HepG2 (cell line): ENCODE results near the gene SLC25A45.

ENCODE experiments used
- AKAP8 ChIP-seq: sonication (generic); formaldehyde crosslinking; IDR thresholded peaks from 2 replicates; pipeline ENCODE4 v1.5.1; 2020; ENCODE audit warnings: mild to moderate bottlenecking, missing genetic modification reagents
- FOXM1 ChIP-seq: sonication (generic); formaldehyde crosslinking; IDR thresholded peaks from 2 replicates; pipeline ENCODE4 v1.5.0; 2020; ENCODE audit warnings: missing genetic modification reagents
- JUNB ChIP-seq: sonication (generic); formaldehyde crosslinking; IDR thresholded peaks from 2 replicates; pipeline ENCODE4 v1.8.0; 2022; ENCODE audit warnings: missing genetic modification reagents, mild to moderate bottlenecking, borderline replicate concordance
- MED1 ChIP-seq: sonication (generic); formaldehyde crosslinking; IDR thresholded peaks from 2 replicates; pipeline ENCODE4 v1.4.0; 2020; ENCODE audit warnings: missing genetic modification reagents
- MXI1 ChIP-seq: IDR thresholded peaks from 3 replicates; pipeline ENCODE4 v1.6.1; 2012; ENCODE audit warnings: low read depth, low read length, inconsistent platforms, borderline replicate concordance
- NR2C2 ChIP-seq: sonication (generic); formaldehyde crosslinking; IDR thresholded peaks from 2 replicates; pipeline ENCODE4 v1.4.0; 2020; ENCODE audit warnings: missing genetic modification reagents, mild to moderate bottlenecking, moderate library complexity, borderline replicate concordance
- POLR2A ChIP-seq, 2 experiments: IDR thresholded peaks; 2 replicates each; pipeline ENCODE4 v1.6.1; 2011; ENCODE audit warnings: low read depth in 2 of 2, low read length in 2 of 2, mild to moderate bottlenecking in 1 of 2, moderate library complexity in 1 of 2; ENCODE audit not compliant: insufficient read depth in 1 of 2
- TBP ChIP-seq: sonication (generic); formaldehyde crosslinking; IDR thresholded peaks from 2 replicates; pipeline ENCODE4 v1.5.0; 2020; ENCODE audit warnings: missing genetic modification reagents
- ZNF12 ChIP-seq: sonication (generic); formaldehyde crosslinking; IDR thresholded peaks from 2 replicates; pipeline ENCODE4 v1.5.0; 2020; ENCODE audit warnings: missing genetic modification reagents
- ZNF160 ChIP-seq: sonication (generic); formaldehyde crosslinking; IDR thresholded peaks from 2 replicates; pipeline ENCODE4 v1.8.0; 2022; ENCODE audit warnings: mild to moderate bottlenecking, inconsistent platforms, missing genetic modification reagents
- ZNF629 ChIP-seq: sonication (generic); formaldehyde crosslinking; conservative IDR thresholded peaks from 2 replicates; pipeline ENCODE4 v1.5.0; 2020; ENCODE audit warnings: missing genetic modification reagents
- TF ChIP-seq, protein P1 (sequence below): sonication (generic); IDR thresholded peaks from 2 replicates; pipeline ENCODE4 v1.6.1; 2016; ENCODE audit warnings: low read depth, borderline replicate concordance
- TF ChIP-seq, protein P2 (sequence below): sonication (generic); formaldehyde crosslinking; IDR thresholded peaks from 2 replicates; pipeline ENCODE4 v1.5.0; 2020; ENCODE audit warnings: missing genetic modification reagents
- TF ChIP-seq, protein P3 (sequence below), 2 experiments: IDR thresholded peaks; 2 replicates each; pipeline ENCODE4 v1.6.1; 2011 to 2012; ENCODE audit warnings: low read length in 2 of 2, borderline replicate concordance in 1 of 2, low read depth in 1 of 2, mild to moderate bottlenecking in 1 of 2, moderate library complexity in 1 of 2

DNA sequence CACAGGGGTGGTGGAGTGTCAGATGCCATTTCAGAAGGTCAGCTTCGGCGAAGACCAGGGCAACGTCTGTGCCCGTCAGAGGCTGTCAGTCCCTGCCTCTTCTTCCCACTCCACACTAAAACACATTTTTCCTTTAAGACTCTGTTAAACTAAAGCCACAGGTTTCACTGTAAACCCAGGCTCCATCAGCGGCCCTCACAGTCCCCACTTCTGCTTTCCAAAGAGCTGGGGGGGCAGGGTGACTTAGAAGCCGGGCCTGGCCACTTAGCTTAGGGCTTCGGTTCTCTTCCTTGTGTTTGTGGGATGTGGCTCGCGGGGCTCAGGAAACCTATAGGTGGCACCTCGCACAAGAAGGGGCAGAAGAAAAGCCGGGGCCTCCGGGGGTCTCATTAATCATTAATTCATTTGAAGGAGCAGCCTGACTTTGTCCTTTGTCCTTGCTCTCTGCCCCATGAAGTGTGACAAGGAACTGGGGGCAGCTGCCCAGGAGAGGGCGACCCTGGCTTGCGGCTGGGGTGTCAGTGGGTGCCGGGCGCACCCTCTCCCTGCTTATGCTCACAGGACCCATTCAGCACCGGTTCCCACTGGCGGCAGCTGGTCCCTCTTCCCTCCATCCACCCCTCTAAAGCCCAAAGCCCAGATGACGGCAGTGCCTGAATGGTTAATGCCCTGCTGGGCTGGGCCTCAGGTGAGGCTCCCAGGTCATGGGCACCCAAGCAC, 4.1 kb downstream of the SLC25A45 start:
- TF ChIP-seq, protein P1, sequence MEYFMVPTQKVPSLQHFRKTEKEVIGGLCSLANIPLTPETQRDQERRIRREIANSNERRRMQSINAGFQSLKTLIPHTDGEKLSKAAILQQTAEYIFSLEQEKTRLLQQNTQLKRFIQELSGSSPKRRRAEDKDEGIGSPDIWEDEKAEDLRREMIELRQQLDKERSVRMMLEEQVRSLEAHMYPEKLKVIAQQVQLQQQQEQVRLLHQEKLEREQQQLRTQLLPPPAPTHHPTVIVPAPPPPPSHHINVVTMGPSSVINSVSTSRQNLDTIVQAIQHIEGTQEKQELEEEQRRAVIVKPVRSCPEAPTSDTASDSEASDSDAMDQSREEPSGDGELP: no peak
- TF ChIP-seq MXI1 (no peak), POLR2A (IDR thresholded peaks at IDR 0.05; ENCODE audit: insufficient read depth in 1 of 2, low read depth in 2 of 2, low read length in 2 of 2) (no peak), ZNF629 (CRISPR knock-in tag) (no peak), ZNF12 (CRISPR knock-in tag) (no peak), AKAP8 (CRISPR knock-in tag) (no peak), ZNF160 (CRISPR knock-in tag) (no peak), FOXM1 (CRISPR knock-in tag) (no peak), JUNB (CRISPR knock-in tag) (no peak), NR2C2 (CRISPR knock-in tag) (no peak), TBP (CRISPR knock-in tag) (no peak), MED1 (CRISPR knock-in tag) (no peak)
- TF ChIP-seq, protein P2, sequence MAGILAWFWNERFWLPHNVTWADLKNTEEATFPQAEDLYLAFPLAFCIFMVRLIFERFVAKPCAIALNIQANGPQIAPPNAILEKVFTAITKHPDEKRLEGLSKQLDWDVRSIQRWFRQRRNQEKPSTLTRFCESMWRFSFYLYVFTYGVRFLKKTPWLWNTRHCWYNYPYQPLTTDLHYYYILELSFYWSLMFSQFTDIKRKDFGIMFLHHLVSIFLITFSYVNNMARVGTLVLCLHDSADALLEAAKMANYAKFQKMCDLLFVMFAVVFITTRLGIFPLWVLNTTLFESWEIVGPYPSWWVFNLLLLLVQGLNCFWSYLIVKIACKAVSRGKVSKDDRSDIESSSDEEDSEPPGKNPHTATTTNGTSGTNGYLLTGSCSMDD: no peak
- TF ChIP-seq, protein P3, sequence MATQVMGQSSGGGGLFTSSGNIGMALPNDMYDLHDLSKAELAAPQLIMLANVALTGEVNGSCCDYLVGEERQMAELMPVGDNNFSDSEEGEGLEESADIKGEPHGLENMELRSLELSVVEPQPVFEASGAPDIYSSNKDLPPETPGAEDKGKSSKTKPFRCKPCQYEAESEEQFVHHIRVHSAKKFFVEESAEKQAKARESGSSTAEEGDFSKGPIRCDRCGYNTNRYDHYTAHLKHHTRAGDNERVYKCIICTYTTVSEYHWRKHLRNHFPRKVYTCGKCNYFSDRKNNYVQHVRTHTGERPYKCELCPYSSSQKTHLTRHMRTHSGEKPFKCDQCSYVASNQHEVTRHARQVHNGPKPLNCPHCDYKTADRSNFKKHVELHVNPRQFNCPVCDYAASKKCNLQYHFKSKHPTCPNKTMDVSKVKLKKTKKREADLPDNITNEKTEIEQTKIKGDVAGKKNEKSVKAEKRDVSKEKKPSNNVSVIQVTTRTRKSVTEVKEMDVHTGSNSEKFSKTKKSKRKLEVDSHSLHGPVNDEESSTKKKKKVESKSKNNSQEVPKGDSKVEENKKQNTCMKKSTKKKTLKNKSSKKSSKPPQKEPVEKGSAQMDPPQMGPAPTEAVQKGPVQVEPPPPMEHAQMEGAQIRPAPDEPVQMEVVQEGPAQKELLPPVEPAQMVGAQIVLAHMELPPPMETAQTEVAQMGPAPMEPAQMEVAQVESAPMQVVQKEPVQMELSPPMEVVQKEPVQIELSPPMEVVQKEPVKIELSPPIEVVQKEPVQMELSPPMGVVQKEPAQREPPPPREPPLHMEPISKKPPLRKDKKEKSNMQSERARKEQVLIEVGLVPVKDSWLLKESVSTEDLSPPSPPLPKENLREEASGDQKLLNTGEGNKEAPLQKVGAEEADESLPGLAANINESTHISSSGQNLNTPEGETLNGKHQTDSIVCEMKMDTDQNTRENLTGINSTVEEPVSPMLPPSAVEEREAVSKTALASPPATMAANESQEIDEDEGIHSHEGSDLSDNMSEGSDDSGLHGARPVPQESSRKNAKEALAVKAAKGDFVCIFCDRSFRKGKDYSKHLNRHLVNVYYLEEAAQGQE (IDR thresholded peaks at IDR 0.05; ENCODE audit: borderline replicate concordance in 1 of 2, low read depth in 1 of 2, low read length in 2 of 2): no peak
